ENCODE data around the gene XPC. TPM values are rescaled to one million over a fixed set of nuclear protein-coding genes. Genes with fewer than 3 reads are reported as not detected.

XPC gene
- total RNA-seq, 1 experiment from 2014 or later: 30.2 TPM

GRCh38 chr3:14210290-14210688 is 31.9 kb upstream of the XPC start:
- no peak for DNase-seq (ENCODE audit: low read depth)
- in situ Hi-C loops (cut with HindIII; ENCODE audit: low pct_unique_long_range_greater_than_20kb, low sequenced_read_pairs): no loop called here

- in situ Hi-C loops (cut with HindIII; ENCODE audit: low pct_unique_long_range_greater_than_20kb, low sequenced_read_pairs): no loop called here
- no peak for DNase-seq (ENCODE audit: low read depth)
Observed at GRCh38 chr3:14209581-14210289, 31.3 kb upstream of the XPC start.

GRCh38 chr3:14208977-14209394 is 30.6 kb upstream of the XPC start:
- no peak for DNase-seq (ENCODE audit: low read depth)
- in situ Hi-C loops (cut with HindIII; ENCODE audit: low pct_unique_long_range_greater_than_20kb, low sequenced_read_pairs): no loop called here

- no peak for DNase-seq (ENCODE audit: low read depth)
- in situ Hi-C loops (cut with HindIII; ENCODE audit: low pct_unique_long_range_greater_than_20kb, low sequenced_read_pairs): no loop called here
Observed at GRCh38 chr3:14208168-14208567, 29.8 kb upstream of the XPC start.

DNA sequence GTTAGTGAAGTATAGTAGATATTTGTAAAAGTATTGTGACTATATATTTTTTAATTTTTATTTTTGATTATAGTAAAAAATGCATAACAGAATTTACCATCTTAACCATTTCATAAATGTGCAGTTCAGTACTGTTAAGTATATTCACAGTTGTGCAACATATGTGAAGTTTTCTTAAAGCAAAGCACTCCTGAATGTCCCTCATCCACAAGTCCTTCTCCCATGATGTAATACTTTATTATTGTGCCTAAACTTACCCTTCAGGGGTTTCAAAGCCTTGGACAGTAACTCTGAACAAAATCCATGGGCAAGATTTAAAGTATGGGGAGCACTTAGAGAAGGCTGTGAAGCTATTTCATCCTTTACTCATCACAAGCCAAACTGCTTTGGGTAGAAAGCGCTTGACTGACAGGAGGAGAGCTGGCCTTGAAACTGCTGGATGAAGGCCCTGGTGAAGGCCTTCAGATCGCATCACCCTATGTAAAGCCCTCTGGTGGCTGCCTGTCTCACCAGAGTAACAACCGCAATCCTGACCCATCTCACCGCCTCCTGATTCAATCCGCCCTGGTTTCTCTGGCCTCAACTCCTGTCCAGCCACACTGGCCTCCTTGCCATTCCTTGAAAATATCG is 28.3 kb upstream of the XPC start:
- no peak for DNase-seq (ENCODE audit: low read depth)
- in situ Hi-C loops (cut with HindIII; ENCODE audit: low pct_unique_long_range_greater_than_20kb, low sequenced_read_pairs): no loop called here

- DNase-seq (ENCODE audit: low read depth): peak; percentile 73
- in situ Hi-C loops (cut with HindIII; ENCODE audit: low pct_unique_long_range_greater_than_20kb, low sequenced_read_pairs): no loop called here
Observed at GRCh38 chr3:14204515-14205284, 26.3 kb upstream of the XPC start.

DNA sequence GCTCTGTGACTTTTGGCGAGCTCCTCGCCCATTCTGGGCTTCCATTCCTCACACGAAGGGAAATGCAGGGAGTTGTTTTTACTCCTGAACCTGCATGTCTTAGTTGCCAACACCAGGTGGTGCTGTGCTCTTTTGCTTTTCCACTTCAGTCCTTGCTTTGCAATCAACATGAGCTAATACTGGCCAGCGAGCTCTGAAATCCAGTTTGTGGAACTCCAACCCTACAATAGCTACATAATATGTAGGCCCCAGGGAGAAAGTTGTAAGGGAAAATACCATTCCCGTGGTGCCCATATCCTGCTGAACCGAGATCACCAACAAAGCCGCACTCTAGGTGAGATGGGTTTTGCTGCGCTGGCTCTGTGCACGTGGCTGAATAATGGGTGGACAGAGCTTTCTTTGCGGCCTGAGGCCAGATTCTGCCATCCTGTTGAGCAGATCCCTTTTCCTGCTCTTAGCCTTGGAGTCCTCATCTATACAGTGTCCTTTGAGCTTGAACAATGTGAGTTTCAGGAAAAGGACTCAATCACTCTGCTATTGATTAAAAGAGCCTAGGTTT is 25.2 kb upstream of the XPC start:
- DNase-seq (ENCODE audit: low read depth): peak; percentile 65
- in situ Hi-C loops (cut with HindIII; ENCODE audit: low pct_unique_long_range_greater_than_20kb, low sequenced_read_pairs): no loop called here

GRCh38 chr3:14202874-14203520 is 24.6 kb upstream of the XPC start:
- no peak for DNase-seq (ENCODE audit: low read depth)
- in situ Hi-C loops (cut with HindIII; ENCODE audit: low pct_unique_long_range_greater_than_20kb, low sequenced_read_pairs): no loop called here

GRCh38 chr3:14201940-14202684 is 23.7 kb upstream of the XPC start:
- in situ Hi-C loops (cut with HindIII; ENCODE audit: low pct_unique_long_range_greater_than_20kb, low sequenced_read_pairs): no loop called here
- no peak for DNase-seq (ENCODE audit: low read depth)

DNA sequence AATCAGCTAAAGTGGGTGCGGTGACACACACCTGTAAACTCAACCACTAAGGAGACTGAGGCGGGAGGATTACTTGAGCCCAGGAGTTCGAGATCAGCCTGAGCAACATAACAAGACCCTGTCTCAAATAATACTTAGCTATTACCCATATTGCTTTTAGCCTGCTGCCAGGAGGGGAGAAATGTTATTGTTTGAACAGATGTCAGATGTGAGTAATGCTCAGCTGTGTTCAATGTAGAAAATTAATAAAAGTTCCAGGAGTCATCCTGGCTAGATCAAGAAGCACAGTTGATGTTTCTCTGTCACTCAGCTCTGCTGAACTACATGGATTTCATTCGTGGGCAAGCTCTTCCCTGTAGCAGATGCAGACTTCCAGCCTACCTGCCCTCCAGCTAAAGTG is 22.4 kb upstream of the XPC start:
- no peak for DNase-seq (ENCODE audit: low read depth)
- in situ Hi-C loops (cut with HindIII; ENCODE audit: low pct_unique_long_range_greater_than_20kb, low sequenced_read_pairs): no loop called here

DNA sequence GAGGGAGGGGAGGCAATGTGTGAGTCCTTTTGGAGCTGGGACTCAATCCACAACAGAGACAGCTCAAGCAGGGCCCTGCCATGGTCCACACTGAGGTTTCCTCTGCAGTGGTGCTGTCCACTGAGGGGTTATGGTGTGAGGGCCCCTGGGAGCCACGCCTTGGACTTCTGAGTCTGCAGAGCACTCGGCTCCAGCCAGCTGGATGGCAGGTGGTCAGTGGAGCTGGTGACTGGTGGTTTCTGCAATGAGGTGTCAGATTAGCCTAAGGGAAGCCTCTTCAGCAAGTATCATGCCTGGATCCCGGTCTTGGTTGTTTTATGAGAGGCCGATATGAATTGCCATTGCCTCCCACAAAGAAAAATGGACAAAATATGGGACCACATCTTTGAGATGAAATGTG is 21.9 kb upstream of the XPC start:
- in situ Hi-C loops (cut with HindIII; ENCODE audit: low pct_unique_long_range_greater_than_20kb, low sequenced_read_pairs): no loop called here

GRCh38 chr3:14199641-14200040 is 21.2 kb upstream of the XPC start:
- DNase-seq (ENCODE audit: low read depth): no peak
- in situ Hi-C loops (cut with HindIII; ENCODE audit: low pct_unique_long_range_greater_than_20kb, low sequenced_read_pairs): no loop called here

More for the DNA sequence above, 21.9 kb upstream of the XPC start:
- no peak for DNase-seq (ENCODE audit: low read depth)

DNA sequence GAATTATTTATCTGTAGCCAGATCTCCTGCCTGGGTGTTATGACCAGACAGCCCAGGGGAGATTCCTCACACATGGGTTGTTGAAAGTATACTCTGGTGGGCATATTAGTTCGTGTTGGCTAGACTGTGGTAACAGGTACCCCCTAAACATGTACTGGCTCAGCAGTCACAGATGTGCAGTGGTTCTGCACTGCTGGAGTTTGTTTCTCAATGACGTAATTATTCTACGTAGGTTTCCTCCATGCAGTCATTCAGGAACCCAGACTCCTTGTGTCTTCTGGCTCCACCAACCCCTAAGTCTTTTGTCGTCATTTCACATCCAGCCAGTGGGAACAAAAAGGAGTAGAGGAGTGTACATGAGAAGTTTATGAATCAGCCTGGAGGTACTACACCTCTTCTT is 16.5 kb upstream of the XPC start:
- DNase-seq (ENCODE audit: low read depth): no peak
- in situ Hi-C loops (cut with HindIII; ENCODE audit: low pct_unique_long_range_greater_than_20kb, low sequenced_read_pairs): no loop called here

DNA sequence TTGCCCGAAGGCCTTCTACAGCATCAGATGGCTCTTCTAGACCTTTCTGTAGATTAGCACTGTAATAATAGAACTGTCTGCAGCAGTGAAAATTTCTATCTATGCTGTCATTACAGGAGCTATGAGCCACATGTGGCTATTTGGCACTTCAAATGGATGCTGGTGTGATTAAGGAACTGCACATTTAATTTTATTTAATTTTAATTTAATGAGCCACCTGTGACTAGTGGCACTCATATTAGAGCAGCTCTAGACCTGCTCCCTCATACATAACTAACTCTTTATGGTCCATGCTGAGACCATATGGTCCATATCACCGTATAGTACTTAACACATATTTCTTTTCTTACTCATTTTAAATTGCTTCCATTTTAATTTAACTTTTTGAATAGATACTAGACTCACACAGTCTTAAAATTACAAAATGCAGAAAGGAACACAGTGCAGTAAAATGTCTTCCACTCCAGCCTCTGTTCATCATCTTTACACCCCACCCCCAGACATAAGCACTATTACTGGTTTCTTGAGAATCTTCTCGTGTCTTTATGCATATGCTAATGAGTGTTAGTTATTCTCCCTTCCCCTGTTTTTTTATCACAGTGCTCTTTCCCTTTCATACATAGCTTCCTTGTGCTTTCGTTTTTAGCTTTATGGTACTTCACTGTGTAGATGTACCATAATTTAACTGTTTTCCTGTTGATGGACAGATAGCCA is 9.8 kb upstream of the XPC start:
- in situ Hi-C loops (cut with HindIII; ENCODE audit: low pct_unique_long_range_greater_than_20kb, low sequenced_read_pairs): no loop called here
- no peak for DNase-seq (ENCODE audit: low read depth)

DNA sequence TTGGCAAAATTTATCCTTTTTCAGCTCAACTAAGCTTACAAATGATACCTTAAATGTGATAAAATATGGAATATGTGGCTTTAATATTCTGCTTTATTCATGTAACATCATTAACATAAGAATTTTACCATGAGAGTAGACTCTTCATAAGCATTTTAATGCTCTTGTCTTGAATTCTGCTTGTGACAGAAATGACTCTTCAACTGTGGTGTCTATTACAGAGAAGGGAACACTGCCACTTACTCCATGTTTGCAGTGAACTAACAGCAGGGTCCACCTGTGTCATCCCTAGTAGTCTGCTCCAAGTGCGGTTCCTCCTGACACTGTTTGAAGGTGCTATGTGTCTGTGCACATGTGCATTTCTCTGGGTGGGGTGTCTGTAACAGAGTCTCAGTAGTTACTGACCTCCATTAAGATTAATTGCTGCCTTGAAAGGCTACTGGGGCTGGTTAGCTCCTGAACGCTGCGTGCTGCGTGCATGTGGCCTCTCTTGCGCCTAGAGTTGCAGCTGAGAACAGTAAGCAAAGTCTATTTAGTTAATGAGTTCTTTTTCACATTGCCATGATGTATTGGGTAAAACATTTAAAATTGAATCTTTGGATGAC is 8.6 kb upstream of the XPC start:
- in situ Hi-C loops (cut with HindIII; ENCODE audit: low pct_unique_long_range_greater_than_20kb, low sequenced_read_pairs): no loop called here
- no peak for DNase-seq (ENCODE audit: low read depth)

GRCh38 chr3:14183015-14183577 is 4.7 kb upstream of the XPC start:
- no peak for DNase-seq (ENCODE audit: low read depth)
- in situ Hi-C loops (cut with HindIII; ENCODE audit: low pct_unique_long_range_greater_than_20kb, low sequenced_read_pairs): no loop called here

GRCh38 chr3:14181253-14181652 is 2.9 kb upstream of the XPC start:
- no peak for DNase-seq (ENCODE audit: low read depth)
- in situ Hi-C loops (cut with HindIII; ENCODE audit: low pct_unique_long_range_greater_than_20kb, low sequenced_read_pairs): no loop called here

Data from Caki2 (cell line).